Measurements from ENCODE around the gene MLPH. TPM values are rescaled to one million over a fixed set of nuclear protein-coding genes. Genes with fewer than 3 reads are reported as not detected.

Gene MLPH
- total and polyA plus RNA-seq, 9 of the 15 experiments (the other 6 are each of a cell fraction or from before 2014, with no cell fraction given), result 0.22 TPM; not detected in 8

DNA sequence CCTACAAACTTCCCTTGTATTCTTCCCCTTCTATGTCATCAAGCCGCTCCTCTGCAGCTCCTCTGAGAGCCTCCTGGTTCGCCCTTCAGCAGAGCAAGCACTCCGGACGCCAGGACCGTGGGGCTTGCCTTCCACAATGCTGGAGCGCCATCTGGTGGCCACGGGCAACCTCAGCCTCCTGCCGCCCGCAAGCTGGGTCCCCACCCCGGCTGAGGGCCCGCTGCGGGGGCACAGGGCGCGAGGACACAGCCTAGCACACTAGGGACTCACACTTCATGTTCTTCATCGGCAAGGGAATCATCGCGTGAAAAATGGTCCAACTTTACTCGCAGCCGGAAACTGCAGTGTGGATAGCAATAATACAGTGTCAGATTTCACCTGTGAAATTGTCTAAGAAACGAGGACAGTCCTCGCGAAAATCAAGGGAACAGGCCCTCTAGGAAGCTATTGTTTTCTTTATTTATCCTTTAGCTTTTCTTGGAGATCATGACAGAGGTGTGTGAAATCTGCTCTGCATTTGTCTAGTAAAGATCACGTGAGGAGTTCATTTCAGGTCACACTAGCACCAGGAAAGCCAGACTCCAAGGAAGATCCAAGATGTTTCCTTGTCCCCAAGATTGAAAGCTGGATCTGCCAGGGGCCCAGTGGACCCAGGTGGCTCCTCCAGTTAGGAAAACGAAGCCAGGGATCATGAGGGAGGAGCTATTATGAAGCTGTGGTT, 85.1 kb downstream of the MLPH start (continued):
- TF ChIP-seq HCFC1 (IDR thresholded peaks at IDR 0.05; ENCODE audit: low read depth, low read length) (no peak), ZNF318 (IDR thresholded peaks at IDR 0.05; ENCODE audit: borderline replicate concordance in 1 of 2, low read depth in 1 of 2) (no peak), MXD1 (CRISPR knock-in tag; IDR thresholded peaks at IDR 0.05; ENCODE audit: borderline replicate concordance, poor library complexity, severe bottlenecking) (no peak), ETV6 (IDR thresholded peaks at IDR 0.05; ENCODE audit: borderline replicate concordance in 1 of 2, low read depth in 2 of 2, low read length in 1 of 2) (no peak), ETV6 (CRISPR knock-in tag; IDR thresholded peaks at IDR 0.05; ENCODE audit: borderline replicate concordance) (no peak), DIDO1 (tag; IDR thresholded peaks at IDR 0.05; ENCODE audit: low read depth) (no peak)
- TF ChIP-seq, protein P1, sequence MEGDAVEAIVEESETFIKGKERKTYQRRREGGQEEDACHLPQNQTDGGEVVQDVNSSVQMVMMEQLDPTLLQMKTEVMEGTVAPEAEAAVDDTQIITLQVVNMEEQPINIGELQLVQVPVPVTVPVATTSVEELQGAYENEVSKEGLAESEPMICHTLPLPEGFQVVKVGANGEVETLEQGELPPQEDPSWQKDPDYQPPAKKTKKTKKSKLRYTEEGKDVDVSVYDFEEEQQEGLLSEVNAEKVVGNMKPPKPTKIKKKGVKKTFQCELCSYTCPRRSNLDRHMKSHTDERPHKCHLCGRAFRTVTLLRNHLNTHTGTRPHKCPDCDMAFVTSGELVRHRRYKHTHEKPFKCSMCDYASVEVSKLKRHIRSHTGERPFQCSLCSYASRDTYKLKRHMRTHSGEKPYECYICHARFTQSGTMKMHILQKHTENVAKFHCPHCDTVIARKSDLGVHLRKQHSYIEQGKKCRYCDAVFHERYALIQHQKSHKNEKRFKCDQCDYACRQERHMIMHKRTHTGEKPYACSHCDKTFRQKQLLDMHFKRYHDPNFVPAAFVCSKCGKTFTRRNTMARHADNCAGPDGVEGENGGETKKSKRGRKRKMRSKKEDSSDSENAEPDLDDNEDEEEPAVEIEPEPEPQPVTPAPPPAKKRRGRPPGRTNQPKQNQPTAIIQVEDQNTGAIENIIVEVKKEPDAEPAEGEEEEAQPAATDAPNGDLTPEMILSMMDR (IDR thresholded peaks at IDR 0.05 in 2 of 3, conservative IDR thresholded peaks at IDR 0.05 in 1 of 3; ENCODE audit: insufficient read depth in 2 of 3, low read depth in 1 of 3, low read length in 3 of 3), result peak; percentile 84 to 98 (median 92)

All from K562 (cell line).